GM19397 (cell line): ENCODE results near the gene TMED7.

Experiments
- ATAC-seq: cut with Tn5 transposase; IDR thresholded peaks from one replicate; pipeline ENCODE4 v1.9.1; 2021; ENCODE audit warnings: mild to moderate bottlenecking, moderate library complexity; ENCODE audit not compliant: unreplicated experiment

Gene TMED7

GRCh38 chr5:115585265-115585664 is 40.6 kb downstream of the TMED7 start:
- ATAC-seq: no peak

GRCh38 chr5:115584501-115584900 is 41.3 kb downstream of the TMED7 start:
- ATAC-seq: no peak

GRCh38 chr5:115583474-115583873 is 42.4 kb downstream of the TMED7 start:
- no peak for ATAC-seq

GRCh38 chr5:115580941-115581340 is 44.9 kb downstream of the TMED7 start:
- no peak for ATAC-seq

- ATAC-seq: peak; percentile 66
These were observed 46.1 kb downstream of the TMED7 start for GRCh38 chr5:115579747-115580173.

- no peak for ATAC-seq
These were observed 46.6 kb downstream of the TMED7 start for GRCh38 chr5:115579216-115579615.

GRCh38 chr5:115578657-115579056 is 47.2 kb downstream of the TMED7 start:
- ATAC-seq: no peak

- ATAC-seq: no peak
These were observed 48.1 kb downstream of the TMED7 start for GRCh38 chr5:115577741-115578140.

GRCh38 chr5:115577329-115577728 is 48.5 kb downstream of the TMED7 start:
- ATAC-seq: no peak

GRCh38 chr5:115575167-115576070 is 50.4 kb downstream of the TMED7 start:
- peak; percentile 34 for ATAC-seq

- ATAC-seq: no peak
These were observed 52.7 kb downstream of the TMED7 start for GRCh38 chr5:115573133-115573532.

- ATAC-seq: no peak
These were observed 54.4 kb downstream of the TMED7 start for GRCh38 chr5:115571441-115571878.

- no peak for ATAC-seq
These were observed 57.2 kb downstream of the TMED7 start for GRCh38 chr5:115568668-115569067.

GRCh38 chr5:115565233-115565632 is 60.6 kb downstream of the TMED7 start:
- ATAC-seq: no peak
